ENCODE data around the gene ANKRD2.

The ANKRD2 gene

GRCh38 chr10:97563337-97563736, 9.2 kb upstream of the ANKRD2 start:
- POLR2A ChIA-PET = no interaction called here
- CTCF ChIA-PET = no interaction called here
- no peak for TF ChIP-seq CTCF (IDR thresholded peaks at IDR 0.05; ENCODE audit: insufficient read depth, low read length, missing control alignments)
- no peak for DNase-seq (ENCODE audit: low read depth, low spot score)
- no peak overlapping the region for H3K4me3 ChIP-seq (ENCODE audit: low read depth, low read length)

- DNase-seq (ENCODE audit: low read depth, low spot score) = no peak
- ChIA-PET POLR2A (no interaction called here), CTCF (interaction anchor here (12.7 kb wide), 1 partner anchor 12 kb away, joined by 157 read pairs; no protein-coding TSS in a partner anchor)
- TF ChIP-seq CTCF (IDR thresholded peaks at IDR 0.05; ENCODE audit: insufficient read depth, low read length, missing control alignments) = no peak
- no peak overlapping the region for H3K4me3 ChIP-seq (ENCODE audit: low read depth, low read length)
These were observed 7.8 kb upstream of the ANKRD2 start for GRCh38 chr10:97564776-97565175.

GRCh38 chr10:97566336-97566996, 6.1 kb upstream of the ANKRD2 start:
- CTCF ChIA-PET = interaction anchor here (11.6 to 12.7 kb wide), 2 partner anchors 14 to 47 kb away, joined by 157 to 199 read pairs; no protein-coding TSS in a partner anchor
- no peak overlapping the region for H3K4me3 ChIP-seq (ENCODE audit: low read depth, low read length)
- TF ChIP-seq CTCF (IDR thresholded peaks at IDR 0.05; ENCODE audit: insufficient read depth, low read length, missing control alignments) = no peak
- POLR2A ChIA-PET = no interaction called here
- no peak for DNase-seq (ENCODE audit: low read depth, low spot score)

- no peak for DNase-seq (ENCODE audit: low read depth, low spot score)
- POLR2A ChIA-PET = no interaction called here
- CTCF ChIA-PET = interaction anchor here (0.8 to 12.7 kb wide), 5 partner anchors 8 to 45 kb away, joined by 3 to 199 read pairs (median 4); no protein-coding TSS in a partner anchor
- TF ChIP-seq CTCF (IDR thresholded peaks at IDR 0.05; ENCODE audit: insufficient read depth, low read length, missing control alignments) = no peak
- H3K4me3 ChIP-seq (ENCODE audit: low read depth, low read length) = no peak overlapping the region
These were observed 4.7 kb upstream of the ANKRD2 start for GRCh38 chr10:97567891-97568290.

- CTCF ChIA-PET = interaction anchor here (1.2 to 12.7 kb wide), 9 partner anchors 11 to 166 kb away, joined by 3 to 199 read pairs (median 32); partner anchors contain the start of genes C10orf62, HOGA1 and ZFYVE27
These were observed 2.3 kb upstream of the ANKRD2 start for GRCh38 chr10:97570146-97570788.

More at GRCh38 chr10:97570146-97570788, 2.3 kb upstream of the ANKRD2 start:
- DNase-seq (ENCODE audit: low read depth, low spot score) = no peak
- POLR2A ChIA-PET = no interaction called here
- TF ChIP-seq CTCF (IDR thresholded peaks at IDR 0.05; ENCODE audit: insufficient read depth, low read length, missing control alignments) = no peak
- no peak overlapping the region for H3K4me3 ChIP-seq (ENCODE audit: low read depth, low read length)

All from AG04449 (cell line).